ENCODE measurements around the gene MFGE8.

The MFGE8 gene

GRCh38 chr15:88897456-88898194 lies 15.6 kb downstream of the MFGE8 start:
- DNase-seq = peak; percentile 59

- no peak for DNase-seq
Observed at GRCh38 chr15:88897142-88897455, 16.1 kb downstream of the MFGE8 start.

GRCh38 chr15:88896333-88897033 lies 16.7 kb downstream of the MFGE8 start:
- DNase-seq = no peak

GRCh38 chr15:88894819-88895767 lies 18.1 kb downstream of the MFGE8 start, which contains the start of gene HAPLN3:
TSS of gene HAPLN3 (minus strand) at chr15:88895544. CDS start at chr15:88887298, 8,246 bp downstream.
- peak; percentile 31 for DNase-seq

GRCh38 chr15:88894348-88894818 lies 18.8 kb downstream of the MFGE8 start:
- peak; percentile 66 for DNase-seq

GRCh38 chr15:88891540-88892254 lies 21.5 kb downstream of the MFGE8 start:
- no peak for DNase-seq

GRCh38 chr15:88890495-88890894 lies 22.7 kb downstream of the MFGE8 start:
- no peak for DNase-seq

GRCh38 chr15:88888719-88889118 lies 24.5 kb downstream of the MFGE8 start:
- DNase-seq = no peak

- DNase-seq = no peak
Observed at GRCh38 chr15:88887068-88887580, 26.1 kb downstream of the MFGE8 start.

GRCh38 chr15:88882785-88883184 lies 30.4 kb downstream of the MFGE8 start:
- DNase-seq = no peak

GRCh38 chr15:88881775-88882174 lies 31.4 kb downstream of the MFGE8 start:
- DNase-seq = no peak

GRCh38 chr15:88880944-88881740 lies 32.0 kb downstream of the MFGE8 start:
- DNase-seq = no peak

GRCh38 chr15:88878720-88879184 lies 34.4 kb downstream of the MFGE8 start:
- DNase-seq = peak; percentile 49

- DNase-seq = no peak
Observed at GRCh38 chr15:88877906-88878305, 35.3 kb downstream of the MFGE8 start.

- DNase-seq = no peak
Observed at GRCh38 chr15:88877415-88877814, 35.8 kb downstream of the MFGE8 start.

- no peak for DNase-seq
Observed at GRCh38 chr15:88876573-88876972, 36.6 kb downstream of the MFGE8 start.

- DNase-seq = no peak
Observed at GRCh38 chr15:88874684-88875083, 38.5 kb downstream of the MFGE8 start.

GRCh38 chr15:88874275-88874674 lies 38.9 kb downstream of the MFGE8 start:
- no peak for DNase-seq

- DNase-seq = no peak
Observed at GRCh38 chr15:88873786-88874185, 39.4 kb downstream of the MFGE8 start.

- DNase-seq = no peak
Observed at GRCh38 chr15:88872706-88873105, 40.5 kb downstream of the MFGE8 start.

GRCh38 chr15:88872106-88872505 lies 41.1 kb downstream of the MFGE8 start:
- no peak for DNase-seq
